Rectal smooth muscle tissue (tissue), 1 donor: ENCODE data around the gene BPIFA1.

ENCODE experiments used
- H3K27ac ChIP-seq: one replicate; pipeline ENCODE4 v1.7.0; 2013; ENCODE audit warnings: low read depth, low read length, inconsistent platforms
- H3K27me3 ChIP-seq: one replicate; pipeline ENCODE4 v1.7.0; 2013; ENCODE audit warnings: low read length; ENCODE audit not compliant: control insufficient read depth, insufficient read depth
- H3K36me3 ChIP-seq: one replicate; pipeline ENCODE4 v1.7.0; 2013; ENCODE audit warnings: low read length; ENCODE audit not compliant: control insufficient read depth, insufficient read depth
- H3K4me1 ChIP-seq: one replicate; pipeline ENCODE4 v1.7.0; 2013; ENCODE audit warnings: low read length; ENCODE audit not compliant: control insufficient read depth, insufficient read depth
- H3K4me3 ChIP-seq: one replicate; pipeline ENCODE4 v1.7.0; 2013; ENCODE audit warnings: low read length
- H3K9ac ChIP-seq: one replicate; pipeline ENCODE4 v1.7.0; 2013; ENCODE audit warnings: low read length

The BPIFA1 gene

GRCh38 chr20:33273117-33273851 is 37.5 kb downstream of the BPIFA1 start:
- Histone ChIP-seq H3K27ac (no peak overlapping the region), H3K4me3 (no peak overlapping the region), H3K4me1 (no peaks in the 10 kb centered on the region), H3K9ac (no peak overlapping the region), H3K36me3 (no peaks in the 10 kb centered on the region), H3K27me3 (no peaks in the 10 kb centered on the region)

DNA sequence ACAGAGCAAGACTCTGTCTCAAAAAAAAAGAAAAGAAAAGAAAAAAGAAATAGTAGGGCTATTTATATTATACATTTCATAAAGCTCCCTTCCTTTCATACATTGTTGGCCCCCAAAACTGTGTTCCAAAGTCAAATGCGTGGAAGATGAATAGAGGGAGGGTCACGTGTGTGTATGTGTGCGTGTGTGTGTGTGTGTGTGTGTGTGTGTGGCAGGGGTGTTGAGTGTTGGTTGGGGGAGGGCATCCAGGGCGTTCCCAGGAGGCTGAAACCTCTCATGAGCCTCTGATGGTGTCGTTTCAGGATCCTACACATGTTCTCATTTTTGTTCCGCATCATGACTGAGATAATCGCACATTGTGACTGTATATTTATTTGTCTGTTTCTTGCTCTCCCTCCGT is 39.4 kb downstream of the BPIFA1 start:
- Histone ChIP-seq H3K9ac (no peak overlapping the region), H3K4me1 (no peaks in the 10 kb centered on the region), H3K36me3 (no peaks in the 10 kb centered on the region), H3K27ac (no peak overlapping the region), H3K27me3 (no peaks in the 10 kb centered on the region), H3K4me3 (no peak overlapping the region)

- H3K4me3 ChIP-seq: no peak overlapping the region
- no peaks in the 10 kb centered on the region for H3K36me3 ChIP-seq
- H3K27ac ChIP-seq: no peak overlapping the region
- no peaks in the 10 kb centered on the region for H3K4me1 ChIP-seq
- H3K27me3 ChIP-seq: no peaks in the 10 kb centered on the region
- no peak overlapping the region for H3K9ac ChIP-seq
Observed at GRCh38 chr20:33275871-33276270, 40.1 kb downstream of the BPIFA1 start.

GRCh38 chr20:33276303-33277113 is 40.7 kb downstream of the BPIFA1 start:
- H3K4me1 ChIP-seq: no peaks in the 10 kb centered on the region
- no peak overlapping the region for H3K9ac ChIP-seq
- H3K36me3 ChIP-seq: no peaks in the 10 kb centered on the region
- H3K27ac ChIP-seq: no peak overlapping the region
- H3K27me3 ChIP-seq: no peaks in the 10 kb centered on the region
- no peak overlapping the region for H3K4me3 ChIP-seq

DNA sequence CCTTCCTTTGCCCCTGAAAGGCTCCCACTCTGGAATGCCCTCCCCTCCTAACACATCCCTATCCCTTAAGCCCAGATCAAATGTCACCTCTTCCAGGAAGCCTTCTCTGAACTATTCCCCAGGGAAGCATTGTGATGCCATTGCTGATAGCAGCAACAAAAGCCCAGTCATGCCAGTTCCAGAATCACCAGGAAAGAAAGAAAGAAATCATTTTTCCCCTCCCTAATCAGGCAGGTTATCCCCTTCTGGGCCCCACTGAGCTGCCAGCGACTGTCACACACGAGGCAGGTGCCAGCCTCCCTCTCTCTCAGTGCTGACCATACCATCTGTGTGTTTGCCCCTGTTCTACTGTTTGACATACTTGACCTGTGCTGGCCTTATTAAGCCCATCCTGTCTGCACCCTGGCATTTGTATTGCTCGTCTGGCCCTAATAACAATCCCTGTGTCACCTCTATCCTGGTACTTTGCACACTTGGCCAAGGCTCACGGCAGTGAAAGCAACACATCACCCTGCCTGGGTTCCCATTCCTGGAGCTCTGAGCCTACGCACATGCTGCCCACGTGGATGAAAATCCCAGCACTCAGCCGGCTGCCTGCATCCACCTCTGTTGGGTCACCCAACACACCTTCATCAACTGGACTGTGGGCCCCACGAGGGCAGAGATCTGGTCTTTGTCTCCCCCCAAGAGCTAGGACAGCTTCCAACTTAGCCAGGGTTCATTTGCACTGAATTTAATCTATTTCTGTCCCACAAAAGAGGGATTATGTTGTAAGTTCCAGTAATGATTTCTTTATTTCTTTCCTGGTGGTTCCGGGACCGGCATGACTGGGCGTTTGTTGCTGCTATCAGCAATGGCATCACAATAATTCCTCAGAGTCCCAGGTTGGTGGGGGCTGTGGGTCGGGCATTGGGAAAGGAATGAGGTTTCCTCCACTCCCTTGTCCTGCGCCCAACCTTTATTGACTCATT is 42.0 kb downstream of the BPIFA1 start:
- Histone ChIP-seq H3K4me3 (no peak overlapping the region), H3K4me1 (no peaks in the 10 kb centered on the region), H3K36me3 (no peaks in the 10 kb centered on the region), H3K9ac (no peak overlapping the region), H3K27ac (no peak overlapping the region), H3K27me3 (no peaks in the 10 kb centered on the region)

GRCh38 chr20:33278700-33279099 is 42.9 kb downstream of the BPIFA1 start:
- no peak overlapping the region for H3K9ac ChIP-seq
- H3K36me3 ChIP-seq: no peaks in the 10 kb centered on the region
- no peak overlapping the region for H3K27ac ChIP-seq
- H3K4me1 ChIP-seq: no peaks in the 10 kb centered on the region
- peaks cover 3% of the 10 kb centered on the region for H3K27me3 ChIP-seq
- H3K4me3 ChIP-seq: no peak overlapping the region

DNA sequence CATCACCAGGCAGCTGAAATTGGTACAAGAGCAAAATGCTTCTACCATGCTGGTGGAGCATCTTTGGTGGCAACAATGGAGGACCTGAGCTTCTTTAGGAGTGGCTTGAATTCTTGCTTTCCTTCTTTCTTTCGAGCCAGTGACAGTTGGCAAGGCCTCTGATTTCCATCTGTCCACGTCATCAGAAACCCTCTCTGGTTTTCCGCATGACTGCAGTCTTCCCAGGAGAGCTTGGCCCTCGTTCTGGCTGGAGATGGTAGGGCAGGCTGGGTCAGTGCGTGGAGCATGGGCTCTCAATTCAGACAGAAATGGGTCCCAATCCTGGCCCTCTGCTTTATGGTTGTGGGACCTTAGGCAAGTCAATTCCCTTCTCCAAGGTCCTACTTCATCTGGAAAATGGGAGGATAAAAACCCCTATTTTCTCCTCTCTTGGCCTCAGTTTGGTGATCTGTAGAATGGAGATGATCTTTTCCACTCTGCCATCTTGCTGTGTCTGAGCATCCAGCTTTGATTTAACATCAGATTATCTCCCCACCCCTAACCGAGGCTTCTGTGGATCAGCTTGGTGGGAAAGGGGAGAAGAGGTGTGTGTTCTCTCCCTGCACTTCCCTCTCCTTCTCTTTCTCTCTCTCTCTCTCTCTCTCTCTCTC is 43.6 kb downstream of the BPIFA1 start:
- peaks cover 3% of the 10 kb centered on the region for H3K27me3 ChIP-seq
- H3K27ac ChIP-seq: no peak overlapping the region
- H3K9ac ChIP-seq: no peak overlapping the region
- H3K4me1 ChIP-seq: no peaks in the 10 kb centered on the region
- no peak overlapping the region for H3K4me3 ChIP-seq
- no peaks in the 10 kb centered on the region for H3K36me3 ChIP-seq

DNA sequence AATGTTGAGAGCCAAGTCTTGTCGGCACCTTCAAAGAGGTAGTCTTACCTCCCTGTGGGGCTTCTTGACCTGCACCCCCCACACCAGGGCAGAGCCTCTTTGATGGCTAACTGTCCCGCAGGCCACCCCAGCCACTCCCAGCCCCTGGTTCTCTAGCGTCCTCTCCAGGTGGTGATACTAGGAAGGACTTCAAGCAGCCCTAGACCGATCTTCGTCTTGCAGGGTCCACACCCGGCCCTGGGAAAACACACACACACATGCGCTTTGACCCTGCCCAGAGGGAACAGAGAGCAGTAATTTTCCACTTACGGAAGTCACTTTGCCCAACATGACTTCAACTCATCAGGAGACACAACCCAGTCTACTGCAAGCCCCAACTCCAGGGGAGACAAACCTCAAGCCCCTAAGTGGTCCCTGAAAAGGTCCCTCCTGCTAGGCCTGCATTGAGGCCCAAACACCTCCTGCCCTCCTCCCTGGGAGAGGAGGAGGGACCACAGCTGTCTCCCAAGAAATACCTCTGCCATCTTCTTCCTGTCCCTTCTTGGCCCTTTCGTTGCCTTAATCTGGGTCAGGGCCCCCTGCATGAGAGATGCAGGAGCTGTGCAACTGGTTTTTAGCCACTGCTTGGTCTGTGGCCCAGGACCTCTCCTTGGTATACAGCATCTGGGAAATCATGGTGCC is 44.3 kb downstream of the BPIFA1 start:
- no peaks in the 10 kb centered on the region for H3K36me3 ChIP-seq
- H3K27me3 ChIP-seq: peaks cover 3% of the 10 kb centered on the region
- H3K27ac ChIP-seq: no peak overlapping the region
- H3K4me3 ChIP-seq: no peak overlapping the region
- no peak overlapping the region for H3K9ac ChIP-seq
- no peaks in the 10 kb centered on the region for H3K4me1 ChIP-seq

DNA sequence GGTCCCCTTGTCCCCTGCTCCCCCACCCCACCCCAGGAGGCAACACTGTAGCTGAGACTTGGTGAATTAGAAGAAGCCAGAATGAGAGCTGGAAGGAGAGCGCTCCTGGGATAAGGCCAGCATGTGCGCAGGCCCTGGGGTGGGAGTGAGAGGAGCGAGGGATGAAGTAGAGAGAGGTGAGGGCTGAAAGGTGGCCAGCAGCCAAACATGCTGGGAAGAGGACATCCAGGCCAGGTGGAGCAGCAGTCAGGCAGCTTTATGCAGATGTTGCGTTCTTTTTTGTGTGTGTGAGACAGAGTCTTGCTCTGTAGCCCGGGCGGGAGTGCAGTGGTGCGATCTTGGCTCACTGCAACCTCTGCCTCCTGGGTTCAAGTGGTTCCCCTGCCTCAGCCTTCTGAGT is 45.0 kb downstream of the BPIFA1 start:
- H3K9ac ChIP-seq: no peak overlapping the region
- H3K27ac ChIP-seq: no peak overlapping the region
- H3K36me3 ChIP-seq: no peaks in the 10 kb centered on the region
- peaks cover 3% of the 10 kb centered on the region for H3K27me3 ChIP-seq
- H3K4me1 ChIP-seq: no peaks in the 10 kb centered on the region
- H3K4me3 ChIP-seq: no peak overlapping the region

DNA sequence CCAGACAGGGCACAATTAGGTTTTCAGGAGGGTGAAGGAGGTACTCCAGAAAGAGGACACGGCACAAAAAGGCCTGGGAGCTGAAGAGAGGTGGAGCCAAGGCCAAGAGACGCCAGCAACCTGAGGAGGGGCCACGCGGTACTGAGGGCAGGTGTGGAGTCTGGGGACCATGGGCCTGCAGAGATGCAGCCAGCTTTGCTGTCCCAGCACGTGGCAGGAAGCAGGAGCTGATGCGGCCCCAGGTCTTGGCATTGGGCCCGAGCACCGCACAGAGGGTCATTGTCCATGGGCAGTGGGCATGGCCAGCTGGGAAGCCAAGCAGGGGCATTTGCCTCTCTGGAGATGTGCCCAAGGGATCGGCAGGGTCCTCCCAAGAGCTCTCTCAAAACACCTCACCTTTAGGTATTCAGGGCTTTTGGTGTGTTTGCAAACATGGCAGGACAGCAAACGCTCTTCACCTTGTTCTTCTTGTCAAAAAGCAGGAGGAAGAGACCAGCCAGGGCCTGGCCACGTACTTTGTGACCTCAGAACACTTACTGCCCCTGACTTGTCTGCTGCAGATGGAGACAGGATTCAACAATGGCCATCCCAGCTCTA is 45.9 kb downstream of the BPIFA1 start:
- Histone ChIP-seq H3K4me3 (no peak overlapping the region), H3K36me3 (no peaks in the 10 kb centered on the region), H3K27ac (no peak overlapping the region), H3K4me1 (no peaks in the 10 kb centered on the region), H3K27me3 (peaks cover 3% of the 10 kb centered on the region), H3K9ac (no peak overlapping the region)

DNA sequence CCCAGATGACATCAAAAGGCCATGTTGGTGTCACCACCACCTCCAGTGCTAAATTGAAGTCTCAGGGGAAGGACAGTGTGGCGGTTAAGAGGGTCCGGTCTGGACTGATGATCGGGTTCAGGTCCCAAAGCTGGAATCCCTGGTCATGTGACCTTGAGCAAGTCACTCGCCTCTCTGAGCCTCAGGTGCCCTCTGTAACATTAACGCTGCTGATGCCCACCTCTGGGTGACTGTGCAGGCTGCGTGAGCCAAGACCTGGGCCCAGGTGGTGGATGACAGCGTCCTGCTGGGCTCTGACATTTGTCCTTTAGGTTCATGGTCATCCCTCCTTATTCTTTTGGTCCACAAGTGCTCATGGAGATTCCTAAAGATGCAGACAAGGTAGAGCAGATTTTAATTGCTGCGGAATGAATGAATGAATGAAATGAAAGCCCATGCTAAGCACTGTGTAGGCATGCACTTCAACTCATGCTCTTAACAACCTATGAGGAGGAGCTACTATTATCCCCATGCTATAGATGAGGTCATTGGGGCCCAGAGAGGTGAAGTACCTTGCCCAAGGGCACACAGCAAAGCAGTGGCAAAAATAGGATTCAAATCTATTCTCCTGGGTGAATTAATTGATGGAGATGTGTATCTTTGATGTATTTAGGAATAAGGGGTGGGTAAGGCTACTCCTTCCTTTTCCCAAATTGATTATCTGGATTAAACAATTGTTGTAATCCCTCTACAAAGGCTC is 46.6 kb downstream of the BPIFA1 start:
- no peak overlapping the region for H3K9ac ChIP-seq
- H3K4me3 ChIP-seq: no peak overlapping the region
- H3K27me3 ChIP-seq: peaks cover 3% of the 10 kb centered on the region
- H3K4me1 ChIP-seq: no peaks in the 10 kb centered on the region
- no peak overlapping the region for H3K27ac ChIP-seq
- no peaks in the 10 kb centered on the region for H3K36me3 ChIP-seq
